Smooth muscle cell (in vitro differentiated cells): ENCODE results near the gene ACVRL1. TPM values are rescaled to one million over a fixed set of nuclear protein-coding genes. Genes with fewer than 3 reads are reported as not detected.

ENCODE experiments used
- DNase-seq: peaks from one replicate; lab custom pipeline; 2025; ENCODE audit not compliant: unreplicated experiment; lab: John Stamatoyannopoulos, UW
- H2AFZ ChIP-seq: fragments of 200-600 bp; sonication (generic); 2 replicates; pipeline ENCODE4 v1.6.0; 2016; ENCODE audit warnings: antibody characterized with exemption, low read depth, mild to moderate bottlenecking
- H3F3A ChIP-seq: fragments of 200-600 bp; sonication (generic); 2 replicates; pipeline ENCODE4 v1.6.0; 2017; ENCODE audit warnings: antibody characterized with exemption, low read depth
- H3K27ac ChIP-seq: fragments of 200-600 bp; sonication (generic); 2 replicates; pipeline ENCODE4 v1.5.1; 2016; ENCODE audit warnings: low read depth, mild to moderate bottlenecking
- H3K27me3 ChIP-seq: fragments of 200-600 bp; sonication (generic); 2 replicates; pipeline ENCODE4 v1.6.1; 2016; ENCODE audit warnings: low read depth, mild to moderate bottlenecking
- H3K36me3 ChIP-seq: fragments of 200-600 bp; sonication (generic); 2 replicates; pipeline ENCODE4 v1.5.1; 2016; ENCODE audit warnings: low read depth
- H3K4me1 ChIP-seq: fragments of 200-600 bp; sonication (generic); 2 replicates; pipeline ENCODE4 v1.5.1; 2016; ENCODE audit warnings: low read depth
- H3K4me2 ChIP-seq: fragments of 200-600 bp; sonication (generic); 2 replicates; pipeline ENCODE4 v1.6.0; 2016; ENCODE audit warnings: mild to moderate bottlenecking
- H3K4me3 ChIP-seq: fragments of 200-600 bp; sonication (generic); 2 replicates; pipeline ENCODE4 v1.5.1; 2016; ENCODE audit warnings: mild to moderate bottlenecking
- H3K79me2 ChIP-seq: fragments of 200-600 bp; sonication (generic); 2 replicates; pipeline ENCODE4 v1.6.0; 2016; ENCODE audit warnings: low read depth, mild to moderate bottlenecking
- H3K9ac ChIP-seq: fragments of 200-600 bp; sonication (generic); 2 replicates; pipeline ENCODE4 v1.6.0; 2016; ENCODE audit warnings: low read depth
- H3K9me3 ChIP-seq: fragments of 200-600 bp; sonication (generic); replicated peaks from 2 replicates; pipeline ENCODE4 v1.5.1; 2016; ENCODE audit warnings: low read depth
- H4K20me1 ChIP-seq: fragments of 200-600 bp; sonication (generic); 2 replicates; pipeline ENCODE4 v1.6.0; 2016; ENCODE audit warnings: low read depth
- WGBS: methylation state at CpG from one replicate; pipeline ENCODE4 v1.1.7; 2016; ENCODE audit warnings: low lambda C conversion rate; 5-methylcytosine and 5-hydroxymethylcytosine counted together
- polyA plus RNA-seq: library from polyadenylated mRNA; unstranded; fragments of >200 nt; fragmentation: Nextera tagmentation; extraction: Ambion mirVana; gene quantifications from 2 replicates; pipeline ENCODE4 v1.2.1, GENCODE V29; 2016
- total RNA-seq: library from RNA; depleted of rRNA; stranded (reverse); fragments of >200 nt; gene quantifications from 2 replicates; pipeline ENCODE4 v1.2.3, GENCODE V29; 2014
- TF ChIP-seq, protein P1 (sequence below): fragments of 200-600 bp; sonication (generic); IDR thresholded peaks from 2 replicates; pipeline ENCODE4 v1.5.1; 2017; ENCODE audit warnings: borderline replicate concordance, mild to moderate bottlenecking, antibody characterized with exemption; ENCODE audit not compliant: insufficient read depth, poor library complexity, severe bottlenecking

The ACVRL1 gene
- total and polyA plus RNA-seq, 2 experiments from 2014 or later: 8.4 to 10.4 TPM

- no peak for DNase-seq
- no peak overlapping the region for H3K4me2 ChIP-seq
- WGBS: 57% methylated on average over 8 of the region's 8 CpGs
- H2AFZ ChIP-seq: no peak overlapping the region
- H3K4me1 ChIP-seq: no peaks in the 10 kb centered on the region
- no peak overlapping the region for H3K27ac ChIP-seq
- no peaks in the 10 kb centered on the region for H3K27me3 ChIP-seq
- no peaks in the 10 kb centered on the region for H3K9me3 ChIP-seq
- H4K20me1 ChIP-seq: no peaks in the 10 kb centered on the region
- H3K9ac ChIP-seq: no peak overlapping the region
- H3K4me3 ChIP-seq: no peak overlapping the region
- H3F3A ChIP-seq: no peaks in the 10 kb centered on the region
- H3K36me3 ChIP-seq: no peaks in the 10 kb centered on the region
- no peaks in the 10 kb centered on the region for H3K79me2 ChIP-seq
- TF ChIP-seq, protein P1, sequence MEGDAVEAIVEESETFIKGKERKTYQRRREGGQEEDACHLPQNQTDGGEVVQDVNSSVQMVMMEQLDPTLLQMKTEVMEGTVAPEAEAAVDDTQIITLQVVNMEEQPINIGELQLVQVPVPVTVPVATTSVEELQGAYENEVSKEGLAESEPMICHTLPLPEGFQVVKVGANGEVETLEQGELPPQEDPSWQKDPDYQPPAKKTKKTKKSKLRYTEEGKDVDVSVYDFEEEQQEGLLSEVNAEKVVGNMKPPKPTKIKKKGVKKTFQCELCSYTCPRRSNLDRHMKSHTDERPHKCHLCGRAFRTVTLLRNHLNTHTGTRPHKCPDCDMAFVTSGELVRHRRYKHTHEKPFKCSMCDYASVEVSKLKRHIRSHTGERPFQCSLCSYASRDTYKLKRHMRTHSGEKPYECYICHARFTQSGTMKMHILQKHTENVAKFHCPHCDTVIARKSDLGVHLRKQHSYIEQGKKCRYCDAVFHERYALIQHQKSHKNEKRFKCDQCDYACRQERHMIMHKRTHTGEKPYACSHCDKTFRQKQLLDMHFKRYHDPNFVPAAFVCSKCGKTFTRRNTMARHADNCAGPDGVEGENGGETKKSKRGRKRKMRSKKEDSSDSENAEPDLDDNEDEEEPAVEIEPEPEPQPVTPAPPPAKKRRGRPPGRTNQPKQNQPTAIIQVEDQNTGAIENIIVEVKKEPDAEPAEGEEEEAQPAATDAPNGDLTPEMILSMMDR: no peak
Observed at GRCh38 chr12:51897181-51897580, 10.1 kb upstream of the ACVRL1 start.

- Histone ChIP-seq H3K9me3 (no peaks in the 10 kb centered on the region), H2AFZ (no peak overlapping the region), H4K20me1 (no peaks in the 10 kb centered on the region), H3K4me1 (no peaks in the 10 kb centered on the region), H3K4me3 (no peak overlapping the region), H3K79me2 (no peaks in the 10 kb centered on the region), H3K27ac (no peak overlapping the region), H3K27me3 (no peaks in the 10 kb centered on the region), H3K9ac (no peak overlapping the region), H3K36me3 (no peaks in the 10 kb centered on the region), H3K4me2 (no peak overlapping the region), H3F3A (no peaks in the 10 kb centered on the region)
- WGBS: 81% methylated on average over 2 of the region's 2 CpGs
- no peak for DNase-seq
- TF ChIP-seq, protein P1: no peak
Observed at GRCh38 chr12:51898506-51898905, 8.8 kb upstream of the ACVRL1 start.

GRCh38 chr12:51898937-51899336, 8.4 kb upstream of the ACVRL1 start:
- 73% methylated on average over 9 of the region's 9 CpGs for WGBS
- H3K36me3 ChIP-seq: no peaks in the 10 kb centered on the region
- H2AFZ ChIP-seq: no peak overlapping the region
- H3K9ac ChIP-seq: no peak overlapping the region
- no peaks in the 10 kb centered on the region for H3K9me3 ChIP-seq
- TF ChIP-seq, protein P1: no peak
- H3K4me1 ChIP-seq: no peaks in the 10 kb centered on the region
- no peak for DNase-seq
- no peaks in the 10 kb centered on the region for H3F3A ChIP-seq
- no peaks in the 10 kb centered on the region for H4K20me1 ChIP-seq
- no peak overlapping the region for H3K27ac ChIP-seq
- no peaks in the 10 kb centered on the region for H3K79me2 ChIP-seq
- H3K4me3 ChIP-seq: no peak overlapping the region
- no peak overlapping the region for H3K4me2 ChIP-seq
- H3K27me3 ChIP-seq: no peaks in the 10 kb centered on the region

DNA sequence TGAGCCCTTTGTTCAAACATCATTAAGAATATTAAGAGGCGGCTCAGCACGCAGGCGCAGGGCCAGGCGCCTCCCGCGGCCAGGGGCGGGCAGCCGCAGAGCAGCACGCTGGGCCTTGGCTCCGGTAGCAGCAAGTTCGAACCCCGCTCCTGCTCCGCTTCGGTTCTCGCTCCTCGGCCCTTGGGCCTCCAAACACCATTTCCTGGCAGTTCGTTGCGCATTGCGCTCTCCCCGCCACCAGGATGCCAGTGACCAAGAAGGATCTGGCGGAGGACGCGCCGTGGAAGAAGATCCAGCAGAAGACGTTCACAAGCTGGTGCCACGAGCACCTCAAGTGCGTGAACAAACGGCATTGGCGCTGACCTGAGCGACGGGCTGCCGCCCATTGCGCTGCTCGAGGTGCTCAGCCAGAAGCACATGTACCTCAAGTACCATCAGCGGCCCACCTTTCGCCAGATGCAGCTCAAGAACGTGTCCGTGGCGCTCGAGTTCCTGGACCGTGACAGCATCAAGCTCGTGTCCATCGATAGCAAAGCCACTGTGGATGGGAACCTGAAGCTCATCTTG, 6.9 kb upstream of the ACVRL1 start:
- Histone ChIP-seq H3K9ac (no peak overlapping the region), H4K20me1 (no peaks in the 10 kb centered on the region), H3K27ac (no peak overlapping the region), H3K4me2 (no peak overlapping the region), H3K4me1 (no peaks in the 10 kb centered on the region), H2AFZ (no peak overlapping the region), H3K27me3 (no peaks in the 10 kb centered on the region), H3K9me3 (no peaks in the 10 kb centered on the region), H3K4me3 (no peak overlapping the region), H3K79me2 (no peaks in the 10 kb centered on the region), H3F3A (no peaks in the 10 kb centered on the region), H3K36me3 (no peaks in the 10 kb centered on the region)
- TF ChIP-seq, protein P1: no peak
- 98% methylated on average over 26 of the region's 43 CpGs for WGBS
- no peak for DNase-seq
